ENCODE results near the gene ELANE.

The ELANE gene

DNA sequence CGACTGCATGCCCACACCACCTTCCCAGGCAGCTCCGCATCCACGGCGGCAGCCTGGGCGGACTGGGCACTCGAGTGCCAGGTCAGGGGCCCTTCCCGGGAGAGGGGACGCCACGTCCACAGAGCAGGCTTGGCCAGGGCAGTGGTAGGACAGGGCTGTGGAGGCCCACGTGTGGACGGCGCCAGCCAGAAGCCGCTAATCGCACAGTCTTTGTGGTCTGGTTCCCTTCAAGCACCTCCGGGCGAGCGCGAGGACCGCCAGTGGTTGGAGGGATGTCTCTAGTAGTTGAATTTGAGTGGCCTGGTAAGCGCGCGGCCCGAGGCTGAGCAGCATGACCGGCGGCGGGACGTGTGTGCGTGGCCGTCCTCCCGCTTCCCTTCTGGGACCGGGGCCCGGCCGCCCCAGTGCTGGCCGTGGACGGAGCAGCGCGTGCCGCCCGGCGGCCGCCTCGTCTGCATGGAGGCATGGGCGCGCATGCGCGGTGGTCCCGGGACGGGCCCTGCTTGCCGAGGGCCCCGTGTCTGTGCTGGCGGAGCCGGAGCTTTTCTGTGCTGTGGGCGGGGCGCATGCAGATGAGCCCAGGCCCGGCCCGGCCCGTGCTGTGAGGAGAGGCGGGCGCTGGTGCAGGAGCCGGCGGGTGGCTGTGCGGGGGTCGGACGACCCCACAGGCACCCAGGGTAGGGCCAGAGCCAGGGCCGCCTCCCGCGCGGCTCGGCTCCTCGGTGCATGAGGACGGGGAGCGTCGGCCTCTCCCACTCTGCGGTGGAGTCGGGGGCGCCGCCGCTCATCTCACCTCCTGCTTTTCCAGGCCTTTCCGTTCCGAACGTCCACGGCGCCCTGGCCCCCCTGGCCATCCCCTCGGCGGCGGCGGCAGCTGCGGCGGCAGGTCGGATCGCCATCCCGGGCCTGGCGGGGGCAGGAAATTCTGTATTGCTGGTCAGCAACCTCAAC is 46.2 kb upstream of the ELANE start:
- H3K4me3 ChIP-seq (ENCODE audit: low read depth, low read length) = no peak overlapping the region

DNA sequence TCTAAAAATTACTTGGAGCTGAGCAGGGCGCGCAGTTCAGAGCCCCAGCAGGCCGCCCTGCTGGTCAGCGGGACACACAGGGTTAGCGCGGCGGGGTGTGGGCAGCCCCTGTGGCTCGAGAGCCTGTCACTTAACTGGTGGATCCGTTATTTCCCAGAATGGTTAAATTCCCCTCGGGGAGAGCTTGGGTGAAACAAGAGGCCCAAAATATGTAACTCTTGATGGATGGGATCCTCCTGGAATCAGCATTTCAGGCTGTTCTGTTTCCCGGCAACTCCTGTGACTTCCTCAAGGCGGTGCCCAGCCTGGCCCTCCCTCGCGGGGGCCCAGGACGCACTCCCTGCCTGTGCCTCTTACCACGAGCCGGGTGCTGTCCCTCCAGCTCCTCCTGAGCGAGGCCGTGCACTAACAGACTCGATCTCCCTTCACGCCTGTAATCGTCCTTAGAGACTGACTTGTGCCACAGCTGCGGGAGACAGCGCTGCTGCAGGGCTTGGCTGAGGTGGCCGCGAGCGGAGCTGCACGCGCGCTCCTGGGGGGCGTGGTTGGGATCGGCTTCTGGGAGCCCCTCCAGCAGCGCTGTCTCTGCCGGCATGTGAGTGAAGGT is 45.2 kb upstream of the ELANE start:
- no peak overlapping the region for H3K4me3 ChIP-seq (ENCODE audit: low read depth, low read length)
- no peak for DNase-seq (ENCODE audit: low read depth)
- TF ChIP-seq, protein P1, sequence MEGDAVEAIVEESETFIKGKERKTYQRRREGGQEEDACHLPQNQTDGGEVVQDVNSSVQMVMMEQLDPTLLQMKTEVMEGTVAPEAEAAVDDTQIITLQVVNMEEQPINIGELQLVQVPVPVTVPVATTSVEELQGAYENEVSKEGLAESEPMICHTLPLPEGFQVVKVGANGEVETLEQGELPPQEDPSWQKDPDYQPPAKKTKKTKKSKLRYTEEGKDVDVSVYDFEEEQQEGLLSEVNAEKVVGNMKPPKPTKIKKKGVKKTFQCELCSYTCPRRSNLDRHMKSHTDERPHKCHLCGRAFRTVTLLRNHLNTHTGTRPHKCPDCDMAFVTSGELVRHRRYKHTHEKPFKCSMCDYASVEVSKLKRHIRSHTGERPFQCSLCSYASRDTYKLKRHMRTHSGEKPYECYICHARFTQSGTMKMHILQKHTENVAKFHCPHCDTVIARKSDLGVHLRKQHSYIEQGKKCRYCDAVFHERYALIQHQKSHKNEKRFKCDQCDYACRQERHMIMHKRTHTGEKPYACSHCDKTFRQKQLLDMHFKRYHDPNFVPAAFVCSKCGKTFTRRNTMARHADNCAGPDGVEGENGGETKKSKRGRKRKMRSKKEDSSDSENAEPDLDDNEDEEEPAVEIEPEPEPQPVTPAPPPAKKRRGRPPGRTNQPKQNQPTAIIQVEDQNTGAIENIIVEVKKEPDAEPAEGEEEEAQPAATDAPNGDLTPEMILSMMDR (conservative IDR thresholded peaks at IDR 0.05; ENCODE audit: low read depth, low read length) = no peak

More for the DNA sequence above, 46.2 kb upstream of the ELANE start:
- no peak for DNase-seq (ENCODE audit: low read depth)
- TF ChIP-seq, protein P1 (conservative IDR thresholded peaks at IDR 0.05; ENCODE audit: low read depth, low read length) = no peak

DNA sequence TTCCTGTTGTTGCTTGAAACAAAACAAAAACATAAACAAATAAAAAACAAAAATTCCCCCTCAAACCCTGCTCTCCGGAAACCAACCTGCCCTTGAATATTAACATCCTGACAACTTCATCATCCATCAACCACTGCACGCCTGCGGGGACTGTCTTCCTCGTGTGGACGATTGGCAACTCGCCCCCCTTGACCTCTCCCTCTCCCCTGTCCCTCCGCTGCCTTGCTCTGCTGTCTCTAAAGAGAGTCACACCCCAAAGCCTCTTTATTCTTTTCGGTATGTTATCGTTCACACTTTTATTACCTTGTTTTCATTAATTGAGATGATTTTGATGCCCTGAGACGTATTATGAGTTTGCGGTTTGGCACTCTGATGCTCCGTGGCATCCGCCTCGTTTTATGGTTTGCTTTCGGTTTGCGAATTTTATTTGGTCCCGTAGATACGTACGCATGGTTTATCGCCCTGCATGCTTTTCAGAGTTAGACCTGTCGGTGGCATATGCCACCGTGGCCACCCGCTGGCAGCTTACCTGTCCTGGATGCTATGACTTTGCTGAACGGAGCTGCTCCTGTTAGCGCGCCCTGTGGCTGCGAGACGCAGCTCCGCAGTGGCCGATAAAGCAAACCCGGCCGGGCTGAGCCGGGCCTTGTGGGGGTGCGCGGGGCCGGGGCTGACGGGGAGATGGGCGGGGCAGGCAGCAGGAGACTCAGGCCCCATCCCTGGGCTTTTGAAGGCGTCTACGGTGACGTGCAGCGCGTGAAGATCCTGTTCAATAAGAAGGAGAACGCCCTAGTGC is 44.3 kb upstream of the ELANE start:
- DNase-seq (ENCODE audit: low read depth) = no peak
- H3K4me3 ChIP-seq (ENCODE audit: low read depth, low read length) = no peak overlapping the region
- TF ChIP-seq, protein P1 (conservative IDR thresholded peaks at IDR 0.05; ENCODE audit: low read depth, low read length) = no peak

DNA sequence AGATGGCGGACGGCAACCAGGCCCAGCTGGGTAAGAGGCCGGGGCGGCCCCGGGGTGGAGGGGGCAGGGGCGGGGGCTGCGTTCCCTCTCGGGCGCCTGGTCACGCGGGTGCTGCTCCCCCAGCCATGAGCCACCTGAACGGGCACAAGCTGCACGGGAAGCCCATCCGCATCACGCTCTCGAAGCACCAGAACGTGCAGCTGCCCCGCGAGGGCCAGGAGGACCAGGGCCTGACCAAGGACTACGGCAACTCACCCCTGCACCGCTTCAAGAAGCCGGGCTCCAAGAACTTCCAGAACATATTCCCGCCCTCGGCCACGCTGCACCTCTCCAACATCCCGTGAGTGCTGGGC is 43.7 kb upstream of the ELANE start:
- no peak for DNase-seq (ENCODE audit: low read depth)
- TF ChIP-seq, protein P1 (conservative IDR thresholded peaks at IDR 0.05; ENCODE audit: low read depth, low read length) = no peak
- no peak overlapping the region for H3K4me3 ChIP-seq (ENCODE audit: low read depth, low read length)

GRCh38 chr19:810077-810855 is 41.8 kb upstream of the ELANE start:
- TF ChIP-seq, protein P1 (conservative IDR thresholded peaks at IDR 0.05; ENCODE audit: low read depth, low read length) = no peak
- no peak overlapping the region for H3K4me3 ChIP-seq (ENCODE audit: low read depth, low read length)
- no peak for DNase-seq (ENCODE audit: low read depth)

DNA sequence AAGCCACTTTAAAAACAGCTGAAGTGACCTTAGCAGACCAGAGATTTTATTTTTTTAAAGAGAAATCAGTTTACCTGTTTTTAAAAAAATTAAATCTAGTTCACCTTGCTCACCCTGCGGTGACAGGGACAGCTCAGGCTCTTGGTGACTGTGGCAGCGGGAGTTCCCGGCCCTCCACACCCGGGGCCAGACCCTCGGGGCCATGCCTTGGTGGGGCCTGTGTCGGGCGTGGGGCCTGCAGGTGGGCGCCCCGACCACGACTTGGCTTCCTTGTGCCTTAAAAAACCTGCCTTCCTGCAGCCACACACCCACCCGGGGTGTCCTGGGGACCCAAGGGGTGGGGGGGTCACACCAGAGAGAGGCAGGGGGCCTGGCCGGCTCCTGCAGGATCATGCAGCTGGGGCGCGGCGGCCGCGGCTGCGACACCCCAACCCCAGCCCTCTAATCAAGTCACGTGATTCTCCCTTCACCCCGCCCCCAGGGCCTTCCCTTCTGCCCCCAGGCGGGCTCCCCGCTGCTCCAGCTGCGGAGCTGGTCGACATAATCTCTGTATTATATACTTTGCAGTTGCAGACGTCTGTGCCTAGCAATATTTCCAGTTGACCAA is 41.1 kb upstream of the ELANE start:
- TF ChIP-seq, protein P1 (conservative IDR thresholded peaks at IDR 0.05; ENCODE audit: low read depth, low read length) = no peak
- DNase-seq (ENCODE audit: low read depth) = no peak
- H3K4me3 ChIP-seq (ENCODE audit: low read depth, low read length) = no peak overlapping the region
